A549 (cell line): ENCODE data around the gene FMOD.

Experiments
- POLR2A ChIP-seq: IDR thresholded peaks from 2 replicates; pipeline ENCODE4 v1.6.1; 2012; ENCODE audit warnings: mild to moderate bottlenecking, low read length
- TF ChIP-seq, protein P1 (sequence below): fragments of >200 bp; sonication (Bioruptor Twin); formaldehyde crosslinking; IDR thresholded peaks from 3 replicates; pipeline ENCODE4 v1.5.1; 2016

DNA sequence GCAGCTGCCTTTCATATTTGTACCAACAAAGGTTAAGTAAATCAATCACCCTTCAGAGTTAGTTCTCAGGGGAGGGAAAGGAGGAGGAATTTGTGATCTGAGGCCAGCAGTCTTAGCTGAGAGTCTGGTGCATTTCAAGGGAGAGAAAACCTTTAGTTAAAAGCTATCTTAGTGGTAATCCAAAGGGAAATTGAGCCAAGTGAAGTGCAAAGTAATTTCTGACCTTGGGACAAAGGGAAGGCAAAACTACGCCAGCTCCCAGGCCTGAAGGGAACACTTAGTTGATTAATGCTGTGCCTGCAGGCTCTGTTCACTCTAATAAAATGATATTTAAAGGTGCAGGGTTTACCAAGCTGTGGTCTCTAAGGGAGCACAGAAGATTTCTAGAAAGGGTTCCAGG is 23.1 kb upstream of the FMOD start:
- TF ChIP-seq POLR2A = no peak
- TF ChIP-seq, protein P1, sequence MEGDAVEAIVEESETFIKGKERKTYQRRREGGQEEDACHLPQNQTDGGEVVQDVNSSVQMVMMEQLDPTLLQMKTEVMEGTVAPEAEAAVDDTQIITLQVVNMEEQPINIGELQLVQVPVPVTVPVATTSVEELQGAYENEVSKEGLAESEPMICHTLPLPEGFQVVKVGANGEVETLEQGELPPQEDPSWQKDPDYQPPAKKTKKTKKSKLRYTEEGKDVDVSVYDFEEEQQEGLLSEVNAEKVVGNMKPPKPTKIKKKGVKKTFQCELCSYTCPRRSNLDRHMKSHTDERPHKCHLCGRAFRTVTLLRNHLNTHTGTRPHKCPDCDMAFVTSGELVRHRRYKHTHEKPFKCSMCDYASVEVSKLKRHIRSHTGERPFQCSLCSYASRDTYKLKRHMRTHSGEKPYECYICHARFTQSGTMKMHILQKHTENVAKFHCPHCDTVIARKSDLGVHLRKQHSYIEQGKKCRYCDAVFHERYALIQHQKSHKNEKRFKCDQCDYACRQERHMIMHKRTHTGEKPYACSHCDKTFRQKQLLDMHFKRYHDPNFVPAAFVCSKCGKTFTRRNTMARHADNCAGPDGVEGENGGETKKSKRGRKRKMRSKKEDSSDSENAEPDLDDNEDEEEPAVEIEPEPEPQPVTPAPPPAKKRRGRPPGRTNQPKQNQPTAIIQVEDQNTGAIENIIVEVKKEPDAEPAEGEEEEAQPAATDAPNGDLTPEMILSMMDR = no peak
